NCI-H524 (cell line): ENCODE measurements around the gene FHOD3.
"Not testable (repeated sequence)": the region's sequence is repeated elsewhere in the genome, so short reads cannot be mapped to it uniquely, and the experiment has no call there.

Experiments
- DNase-seq, 2 experiments: peaks; one replicate each; lab custom pipeline; 2025; lab: John Stamatoyannopoulos, UW

FHOD3 gene

GRCh38 chr18:36450264-36450663, 152.8 kb downstream of the FHOD3 start:
- no peak for DNase-seq

GRCh38 chr18:36451454-36452251, 154.1 kb downstream of the FHOD3 start:
- no peak for DNase-seq

GRCh38 chr18:36454245-36454644, 156.7 kb downstream of the FHOD3 start:
- DNase-seq = no peak

GRCh38 chr18:36454848-36455458, 157.4 kb downstream of the FHOD3 start:
- peak; percentile 4 to 36 for DNase-seq

- no peak for DNase-seq
These were observed 158.4 kb downstream of the FHOD3 start for GRCh38 chr18:36455931-36456330.

GRCh38 chr18:36456622-36457021, 159.1 kb downstream of the FHOD3 start:
- DNase-seq = no peak

- DNase-seq = no peak
These were observed 160.2 kb downstream of the FHOD3 start for GRCh38 chr18:36457683-36458082.

- DNase-seq = no peak
These were observed 160.8 kb downstream of the FHOD3 start for GRCh38 chr18:36458306-36458705.

- DNase-seq = no peak
These were observed 161.7 kb downstream of the FHOD3 start for GRCh38 chr18:36459203-36459602.

- DNase-seq = no peak
These were observed 162.3 kb downstream of the FHOD3 start for GRCh38 chr18:36459786-36460185.

- DNase-seq = no peak
These were observed 162.9 kb downstream of the FHOD3 start for GRCh38 chr18:36460324-36460850.

GRCh38 chr18:36460854-36461253, 163.3 kb downstream of the FHOD3 start:
- no peak for DNase-seq

GRCh38 chr18:36461551-36461987, 164.1 kb downstream of the FHOD3 start:
- DNase-seq = no peak

- DNase-seq = not testable (repeated sequence)
These were observed 166.0 kb downstream of the FHOD3 start for GRCh38 chr18:36463516-36463915.

GRCh38 chr18:36464126-36464651, 166.7 kb downstream of the FHOD3 start:
- DNase-seq = no peak

GRCh38 chr18:36465276-36465675, 167.8 kb downstream of the FHOD3 start:
- no peak for DNase-seq

GRCh38 chr18:36465970-36466369, 168.5 kb downstream of the FHOD3 start:
- no peak for DNase-seq

GRCh38 chr18:36467614-36468013, 170.1 kb downstream of the FHOD3 start:
- DNase-seq = no peak

- DNase-seq = peak in 1 of 2 experiments; percentile 34
These were observed 170.6 kb downstream of the FHOD3 start for GRCh38 chr18:36468161-36468560.

GRCh38 chr18:36469461-36469860, 171.9 kb downstream of the FHOD3 start:
- DNase-seq = no peak

- DNase-seq = no peak
These were observed 173.4 kb downstream of the FHOD3 start for GRCh38 chr18:36470896-36471295.

- no peak for DNase-seq
These were observed 173.9 kb downstream of the FHOD3 start for GRCh38 chr18:36471393-36471792.

- DNase-seq = no peak
These were observed 178.9 kb downstream of the FHOD3 start for GRCh38 chr18:36476433-36476832.
